ENCODE data around the gene FAN1.

The FAN1 gene

DNA sequence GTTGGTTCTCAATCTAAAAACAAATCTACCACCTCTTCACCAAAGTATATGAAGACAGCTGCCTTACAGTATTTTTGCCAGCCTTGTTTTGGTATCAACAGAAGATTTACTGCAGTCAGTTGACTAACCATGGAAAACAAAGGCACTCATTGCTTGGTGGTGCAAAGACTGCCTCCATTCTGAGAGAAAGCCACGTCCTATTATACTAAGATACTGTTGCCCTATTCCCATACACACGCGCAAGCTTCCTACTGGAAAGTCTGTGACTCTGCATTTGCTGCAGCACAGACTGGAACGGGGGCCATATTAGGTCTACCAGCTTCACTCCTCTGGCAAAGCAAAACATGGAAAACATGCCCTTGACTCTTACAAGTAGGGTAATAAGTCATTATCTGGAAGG, 69.7 kb downstream of the FAN1 start:
- no peak overlapping the region for H3K27ac ChIP-seq (replicated peaks; ENCODE audit: low read length)
- no peak overlapping the region for H2BK15ac ChIP-seq (ENCODE audit: low read length)
- H2BK12ac ChIP-seq (ENCODE audit: low read length): no peak overlapping the region
- H3K23ac ChIP-seq (ENCODE audit: low read depth, low read length, poor library complexity): no peak overlapping the region
- no peak overlapping the region for H3K4me2 ChIP-seq (ENCODE audit: insufficient read depth, low read length, poor library complexity, severe bottlenecking)
- no peak overlapping the region for H3K9ac ChIP-seq (ENCODE audit: low read depth, low read length, poor library complexity)
- H3K14ac ChIP-seq (ENCODE audit: low read length): no peak overlapping the region
- H2AFZ ChIP-seq (ENCODE audit: low read length): no peak overlapping the region
- H3K4me1 ChIP-seq (ENCODE audit: control insufficient read depth in 2 of 2, insufficient read depth in 1 of 2, low read depth in 1 of 2, low read length in 2 of 2): no peaks in the 10 kb centered on the region
- H4K91ac ChIP-seq (ENCODE audit: low read depth, low read length, poor library complexity): no peak overlapping the region
- H3K4me3 ChIP-seq (ENCODE audit: low read length in 2 of 2): no peak overlapping the region
- H3K27me3 ChIP-seq (ENCODE audit: control insufficient read depth in 3 of 3, insufficient read depth in 3 of 3, low read depth in 1 of 3, low read length in 3 of 3): no peaks in the 10 kb centered on the region
- no peaks in the 10 kb centered on the region for H3K9me3 ChIP-seq (replicated peaks in 1 of 2; ENCODE audit: control insufficient read depth in 2 of 2, insufficient read depth in 1 of 2, low read depth in 1 of 2, low read length in 2 of 2)
- no peak overlapping the region for H2AK5ac ChIP-seq (ENCODE audit: low read depth, low read length)
- H2BK120ac ChIP-seq (ENCODE audit: low read depth, low read length): no peak overlapping the region
- no peak overlapping the region for H3K18ac ChIP-seq (ENCODE audit: low read length)
- peaks cover 4 to 48% of the 10 kb centered on the region in 2 donors for H3K36me3 ChIP-seq (replicated peaks in 1 of 2; ENCODE audit: control insufficient read depth in 2 of 2, insufficient read depth in 2 of 2, low read length in 2 of 2)
- H4K8ac ChIP-seq (ENCODE audit: low read depth, low read length): no peak overlapping the region
- no peak overlapping the region for H3K4ac ChIP-seq (ENCODE audit: low read length)
- H2BK5ac ChIP-seq (ENCODE audit: low read length): no peak overlapping the region
- no CpG with 5 or more reads among the region's 4 CpGs for WGBS, 2 donors (ENCODE audit: extremely low coverage in 2 of 2, insufficient read length in 2 of 2, insufficient replicate concordance in 1 of 2)
- DNase-seq (ENCODE audit: low spot score): no peak
- no peaks in the 10 kb centered on the region for H3K79me1 ChIP-seq (ENCODE audit: low read depth, low read length)

DNA sequence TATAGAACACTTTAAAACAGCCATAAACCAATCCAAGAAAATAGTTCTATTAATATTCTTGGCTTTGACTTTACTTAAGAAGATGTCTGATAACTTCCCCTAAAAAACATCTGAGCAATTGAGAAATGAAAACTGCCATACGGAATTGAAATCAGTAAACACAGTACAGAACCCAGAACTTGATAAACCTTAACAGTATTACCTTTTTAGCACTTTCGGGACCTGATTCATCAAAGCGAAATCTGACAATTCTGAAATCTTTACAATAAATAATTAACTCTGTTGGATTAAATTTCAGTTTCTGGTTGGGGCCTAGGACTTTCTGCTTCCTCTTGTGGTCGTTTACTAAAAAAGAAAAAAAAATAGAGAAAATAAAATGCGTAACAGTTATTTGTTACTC, 70.4 kb downstream of the FAN1 start:
- WGBS, 2 donors (ENCODE audit: extremely low coverage in 2 of 2, insufficient read length in 2 of 2, insufficient replicate concordance in 1 of 2): no CpG with 5 or more reads among the region's 5 CpGs
- H3K9ac ChIP-seq (ENCODE audit: low read depth, low read length, poor library complexity): no peak overlapping the region
- H3K4me2 ChIP-seq (ENCODE audit: insufficient read depth, low read length, poor library complexity, severe bottlenecking): no peak overlapping the region
- H2BK5ac ChIP-seq (ENCODE audit: low read length): no peak overlapping the region
- peaks cover 4 to 48% of the 10 kb centered on the region in 2 donors for H3K36me3 ChIP-seq (replicated peaks in 1 of 2; ENCODE audit: control insufficient read depth in 2 of 2, insufficient read depth in 2 of 2, low read length in 2 of 2)
- no peak overlapping the region for H3K27ac ChIP-seq (replicated peaks; ENCODE audit: low read length)
- no peak overlapping the region for H3K4me3 ChIP-seq (ENCODE audit: low read length in 2 of 2)
- H4K8ac ChIP-seq (ENCODE audit: low read depth, low read length): no peak overlapping the region
- no peak overlapping the region for H2AK5ac ChIP-seq (ENCODE audit: low read depth, low read length)
- no peak overlapping the region for H4K91ac ChIP-seq (ENCODE audit: low read depth, low read length, poor library complexity)
- no peak overlapping the region for H3K23ac ChIP-seq (ENCODE audit: low read depth, low read length, poor library complexity)
- H3K4me1 ChIP-seq (ENCODE audit: control insufficient read depth in 2 of 2, insufficient read depth in 1 of 2, low read depth in 1 of 2, low read length in 2 of 2): no peaks in the 10 kb centered on the region
- no peaks in the 10 kb centered on the region for H3K9me3 ChIP-seq (replicated peaks in 1 of 2; ENCODE audit: control insufficient read depth in 2 of 2, insufficient read depth in 1 of 2, low read depth in 1 of 2, low read length in 2 of 2)
- no peak overlapping the region for H2BK120ac ChIP-seq (ENCODE audit: low read depth, low read length)
- no peak overlapping the region for H3K14ac ChIP-seq (ENCODE audit: low read length)
- no peak overlapping the region for H2BK15ac ChIP-seq (ENCODE audit: low read length)
- H2BK12ac ChIP-seq (ENCODE audit: low read length): no peak overlapping the region
- H3K79me1 ChIP-seq (ENCODE audit: low read depth, low read length): no peaks in the 10 kb centered on the region
- no peak overlapping the region for H2AFZ ChIP-seq (ENCODE audit: low read length)
- no peak overlapping the region for H3K18ac ChIP-seq (ENCODE audit: low read length)
- H3K4ac ChIP-seq (ENCODE audit: low read length): no peak overlapping the region
- no peak for DNase-seq (ENCODE audit: low spot score)
- no peaks in the 10 kb centered on the region for H3K27me3 ChIP-seq (ENCODE audit: control insufficient read depth in 3 of 3, insufficient read depth in 3 of 3, low read depth in 1 of 3, low read length in 3 of 3)

DNA sequence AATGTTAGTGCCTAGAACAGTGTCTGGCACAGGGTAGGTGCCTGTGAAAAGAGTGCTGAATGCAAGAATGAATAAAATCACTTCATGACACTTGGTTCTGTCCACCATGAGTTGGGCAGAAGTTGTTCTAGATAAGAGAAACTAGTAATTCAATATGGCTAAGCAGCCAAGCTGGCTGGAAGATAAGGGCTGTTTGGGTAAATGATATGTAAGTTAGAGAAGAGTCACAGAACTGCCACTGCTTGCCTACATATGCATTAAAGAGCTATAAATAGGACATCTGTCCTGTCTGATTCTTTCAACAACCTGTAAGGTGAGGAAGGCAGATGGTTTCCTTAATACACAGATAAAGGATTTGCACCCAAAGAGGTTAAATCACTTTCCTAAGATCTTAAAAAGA, 74.6 kb downstream of the FAN1 start:
- no peaks in the 10 kb centered on the region for H3K79me1 ChIP-seq (ENCODE audit: low read depth, low read length)
- no peak overlapping the region for H3K9ac ChIP-seq (ENCODE audit: low read depth, low read length, poor library complexity)

DNA sequence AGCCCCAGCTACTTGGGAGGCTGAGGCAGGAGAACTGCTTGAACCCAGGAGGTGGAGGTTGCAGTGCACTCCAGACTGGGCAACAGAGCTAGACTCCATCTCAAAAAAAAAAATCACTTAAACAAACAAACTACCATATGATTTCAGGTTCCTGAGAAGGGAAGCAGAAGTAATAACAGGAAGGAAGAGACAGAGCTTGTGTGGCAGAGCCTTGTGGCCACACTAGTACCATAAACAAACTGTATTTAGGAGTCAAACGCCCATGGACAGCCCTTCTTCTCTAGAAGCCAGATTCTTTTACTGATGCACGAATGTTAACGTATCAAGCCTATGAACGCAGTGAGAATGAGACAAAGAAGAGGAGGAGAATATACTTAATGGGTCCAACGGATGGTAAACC, 75.7 kb downstream of the FAN1 start:
- Histone ChIP-seq H3K23ac (ENCODE audit: low read depth, low read length, poor library complexity) (no peak overlapping the region), H2BK15ac (ENCODE audit: low read length) (no peak overlapping the region), H3K4me1 (ENCODE audit: control insufficient read depth in 2 of 2, insufficient read depth in 1 of 2, low read depth in 1 of 2, low read length in 2 of 2) (no peaks in the 10 kb centered on the region), H3K27ac (replicated peaks; ENCODE audit: low read length) (no peak overlapping the region), H4K8ac (ENCODE audit: low read depth, low read length) (no peak overlapping the region), H3K4ac (ENCODE audit: low read length) (no peak overlapping the region), H3K36me3 (replicated peaks in 1 of 2; ENCODE audit: control insufficient read depth in 2 of 2, insufficient read depth in 2 of 2, low read length in 2 of 2) (peaks cover 2 to 41% of the 10 kb centered on the region in 2 donors), H2AFZ (ENCODE audit: low read length) (no peak overlapping the region), H2AK5ac (ENCODE audit: low read depth, low read length) (no peak overlapping the region), H4K91ac (ENCODE audit: low read depth, low read length, poor library complexity) (no peak overlapping the region), H3K9me3 (replicated peaks in 1 of 2; ENCODE audit: control insufficient read depth in 2 of 2, insufficient read depth in 1 of 2, low read depth in 1 of 2, low read length in 2 of 2) (no peaks in the 10 kb centered on the region), H2BK120ac (ENCODE audit: low read depth, low read length) (no peak overlapping the region), H3K4me3 (ENCODE audit: low read length in 2 of 2) (no peak overlapping the region), H3K9ac (ENCODE audit: low read depth, low read length, poor library complexity) (no peak overlapping the region), H3K14ac (ENCODE audit: low read length) (no peak overlapping the region), H3K4me2 (ENCODE audit: insufficient read depth, low read length, poor library complexity, severe bottlenecking) (no peak overlapping the region), H2BK12ac (ENCODE audit: low read length) (no peak overlapping the region), H3K79me1 (ENCODE audit: low read depth, low read length) (no peaks in the 10 kb centered on the region), H3K27me3 (ENCODE audit: control insufficient read depth in 3 of 3, insufficient read depth in 3 of 3, low read depth in 1 of 3, low read length in 3 of 3) (no peaks in the 10 kb centered on the region), H3K18ac (ENCODE audit: low read length) (no peak overlapping the region), H2BK5ac (ENCODE audit: low read length) (no peak overlapping the region)
- no peak for DNase-seq (ENCODE audit: low spot score)
- no CpG with 5 or more reads among the region's 5 CpGs for WGBS, 2 donors (ENCODE audit: extremely low coverage in 2 of 2, insufficient read length in 2 of 2, insufficient replicate concordance in 1 of 2)

More for the DNA sequence above, 74.6 kb downstream of the FAN1 start:
- H4K91ac ChIP-seq (ENCODE audit: low read depth, low read length, poor library complexity): no peak overlapping the region
- H3K4me1 ChIP-seq (ENCODE audit: control insufficient read depth in 2 of 2, insufficient read depth in 1 of 2, low read depth in 1 of 2, low read length in 2 of 2): no peaks in the 10 kb centered on the region
- no peak overlapping the region for H3K4ac ChIP-seq (ENCODE audit: low read length)
- no peak overlapping the region for H2BK120ac ChIP-seq (ENCODE audit: low read depth, low read length)
- H3K27ac ChIP-seq (replicated peaks; ENCODE audit: low read length): no peak overlapping the region
- no peaks in the 10 kb centered on the region for H3K27me3 ChIP-seq (ENCODE audit: control insufficient read depth in 3 of 3, insufficient read depth in 3 of 3, low read depth in 1 of 3, low read length in 3 of 3)
- no peak overlapping the region for H2AK5ac ChIP-seq (ENCODE audit: low read depth, low read length)
- no peak overlapping the region for H3K4me2 ChIP-seq (ENCODE audit: insufficient read depth, low read length, poor library complexity, severe bottlenecking)
- no peak overlapping the region for H4K8ac ChIP-seq (ENCODE audit: low read depth, low read length)
- no peak overlapping the region for H3K18ac ChIP-seq (ENCODE audit: low read length)
- H2AFZ ChIP-seq (ENCODE audit: low read length): no peak overlapping the region
- no peaks in the 10 kb centered on the region for H3K9me3 ChIP-seq (replicated peaks in 1 of 2; ENCODE audit: control insufficient read depth in 2 of 2, insufficient read depth in 1 of 2, low read depth in 1 of 2, low read length in 2 of 2)
- no peak overlapping the region for H2BK12ac ChIP-seq (ENCODE audit: low read length)
- H3K36me3 ChIP-seq (replicated peaks in 1 of 2; ENCODE audit: control insufficient read depth in 2 of 2, insufficient read depth in 2 of 2, low read length in 2 of 2): peaks cover 4 to 51% of the 10 kb centered on the region in 2 donors
- no peak overlapping the region for H3K14ac ChIP-seq (ENCODE audit: low read length)
- no peak overlapping the region for H3K4me3 ChIP-seq (ENCODE audit: low read length in 2 of 2)
- DNase-seq (ENCODE audit: low spot score): no peak
- no peak overlapping the region for H3K23ac ChIP-seq (ENCODE audit: low read depth, low read length, poor library complexity)
- H2BK15ac ChIP-seq (ENCODE audit: low read length): no peak overlapping the region
- no peak overlapping the region for H2BK5ac ChIP-seq (ENCODE audit: low read length)
